ENCODE data around the gene HINT2.

GRCh38 chr9:35814841-35815543 lies at the start of gene HINT2:
- no peak for TF ChIP-seq CTCF (IDR thresholded peaks at IDR 0.05)
- TF ChIP-seq POLR2A (IDR thresholded peaks at IDR 0.05): peak; percentile 6 to 93
